Activated CD8-positive, alpha-beta T cell treated with anti-CD3 and anti-CD28 coated beads for 36 hours (primary cell): ENCODE data around the gene ILDR2. TPM values are rescaled to one million over a fixed set of nuclear protein-coding genes. Genes with fewer than 3 reads are reported as not detected.

Experiments
- ATAC-seq: fragments of 200-7000 bp; cut with Tn5 transposase; one replicate; pipeline ENCODE4 v1.10.0; 2021; ENCODE audit warnings: mild to moderate bottlenecking, moderate library complexity
- CTCF ChIA-PET: fragments of 350-600 bp; sonication (Branson Sonifier 250); formaldehyde crosslinking; loops from one replicate; lab custom pipeline; 2021; ENCODE audit warnings: antibody characterized with exemption; lab: Charles Lee
- POLR2A ChIA-PET: fragments of 350-600 bp; sonication (Branson Sonifier 250); formaldehyde crosslinking; loops from one replicate; lab custom pipeline; 2021; ENCODE audit warnings: antibody characterized with exemption; lab: Charles Lee
- DNase-seq: peaks from one replicate; pipeline ENCODE4 v3.0.0-alpha.2; 2020
- H3K27ac Mint-ChIP-seq: one replicate; pipeline ENCODE4 v1.8.0; 2021; ENCODE audit warnings: mild to moderate bottlenecking, mixed read lengths
- H3K27me3 Mint-ChIP-seq: one replicate; pipeline ENCODE4 v1.8.0; 2021; ENCODE audit warnings: mixed read lengths
- H3K36me3 Mint-ChIP-seq: one replicate; pipeline ENCODE4 v1.8.0; 2021; ENCODE audit warnings: low read depth, mixed read lengths
- H3K4me1 Mint-ChIP-seq: one replicate; pipeline ENCODE4 v1.8.0; 2021; ENCODE audit warnings: low read depth, mixed read lengths
- H3K4me3 Mint-ChIP-seq: one replicate; pipeline ENCODE4 v1.8.0; 2021; ENCODE audit warnings: mild to moderate bottlenecking, moderate library complexity, mixed read lengths
- H3K9me3 Mint-ChIP-seq: one replicate; pipeline ENCODE4 v1.8.0; 2021; ENCODE audit warnings: mixed read lengths
- intact Hi-C: fragments of 100-400 bp; cut with micrococcal nuclease; formaldehyde crosslinking; loops from one replicate; pipeline ENCODE4 v1.10.0; 2022
- total RNA-seq, 2 experiments: library from RNA; stranded (reverse); gene quantifications; one replicate each; pipeline ENCODE4 v1.2.3, GENCODE V29; 2021
- TF ChIP-seq, protein P1 (sequence below): fragments of 200-600 bp; IDR thresholded peaks from one replicate; pipeline ENCODE4 v1.8.0; 2022; ENCODE audit warnings: antibody characterized with exemption, mild to moderate bottlenecking

ILDR2 gene
- total RNA-seq, 2 experiments from 2014 or later = 14.3 to 15.1 TPM

DNA sequence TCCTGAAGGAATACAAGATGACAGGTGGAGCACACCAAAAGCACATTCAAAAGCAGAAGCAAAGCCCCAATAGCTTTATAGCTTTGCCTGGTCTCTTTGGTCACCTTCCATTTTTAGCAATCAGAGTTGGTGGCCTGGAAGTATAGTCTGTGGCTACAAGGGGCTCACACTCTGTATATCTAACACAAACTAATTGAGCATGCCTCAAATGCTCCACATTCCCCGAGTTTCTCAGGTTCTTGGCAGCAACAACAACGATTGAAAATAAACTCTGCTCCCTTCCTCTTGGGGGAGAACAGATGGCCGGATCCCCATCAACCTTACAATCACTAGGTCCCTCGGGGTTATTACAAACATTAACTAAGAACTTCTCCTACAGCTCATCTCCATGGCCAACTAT lies 74.4 kb downstream of the ILDR2 start:
- TF ChIP-seq, protein P1, sequence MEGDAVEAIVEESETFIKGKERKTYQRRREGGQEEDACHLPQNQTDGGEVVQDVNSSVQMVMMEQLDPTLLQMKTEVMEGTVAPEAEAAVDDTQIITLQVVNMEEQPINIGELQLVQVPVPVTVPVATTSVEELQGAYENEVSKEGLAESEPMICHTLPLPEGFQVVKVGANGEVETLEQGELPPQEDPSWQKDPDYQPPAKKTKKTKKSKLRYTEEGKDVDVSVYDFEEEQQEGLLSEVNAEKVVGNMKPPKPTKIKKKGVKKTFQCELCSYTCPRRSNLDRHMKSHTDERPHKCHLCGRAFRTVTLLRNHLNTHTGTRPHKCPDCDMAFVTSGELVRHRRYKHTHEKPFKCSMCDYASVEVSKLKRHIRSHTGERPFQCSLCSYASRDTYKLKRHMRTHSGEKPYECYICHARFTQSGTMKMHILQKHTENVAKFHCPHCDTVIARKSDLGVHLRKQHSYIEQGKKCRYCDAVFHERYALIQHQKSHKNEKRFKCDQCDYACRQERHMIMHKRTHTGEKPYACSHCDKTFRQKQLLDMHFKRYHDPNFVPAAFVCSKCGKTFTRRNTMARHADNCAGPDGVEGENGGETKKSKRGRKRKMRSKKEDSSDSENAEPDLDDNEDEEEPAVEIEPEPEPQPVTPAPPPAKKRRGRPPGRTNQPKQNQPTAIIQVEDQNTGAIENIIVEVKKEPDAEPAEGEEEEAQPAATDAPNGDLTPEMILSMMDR = no peak
- intact Hi-C loops = no loop called here
- H3K9me3 Mint-ChIP-seq = peaks cover 11% of the 10 kb centered on the region
- peaks cover 10% of the 10 kb centered on the region for H3K27me3 Mint-ChIP-seq
- peaks cover 2% of the 10 kb centered on the region for H3K36me3 Mint-ChIP-seq
- no peak overlapping the region for H3K27ac Mint-ChIP-seq
- ATAC-seq = no peak
- ChIA-PET CTCF (interaction anchor here (5.3 to 24.9 kb wide), 2 partner anchors 9 to 157 kb away, joined by 43 to 863 read pairs; no protein-coding TSS in a partner anchor), POLR2A (interaction anchor here (0.6 kb wide), 2 partner anchors 17 to 556 kb away, joined by 3 read pairs; no protein-coding TSS in a partner anchor)
- no peak overlapping the region for H3K4me3 Mint-ChIP-seq
- no peak for DNase-seq
- peaks cover 5% of the 10 kb centered on the region for H3K4me1 Mint-ChIP-seq

DNA sequence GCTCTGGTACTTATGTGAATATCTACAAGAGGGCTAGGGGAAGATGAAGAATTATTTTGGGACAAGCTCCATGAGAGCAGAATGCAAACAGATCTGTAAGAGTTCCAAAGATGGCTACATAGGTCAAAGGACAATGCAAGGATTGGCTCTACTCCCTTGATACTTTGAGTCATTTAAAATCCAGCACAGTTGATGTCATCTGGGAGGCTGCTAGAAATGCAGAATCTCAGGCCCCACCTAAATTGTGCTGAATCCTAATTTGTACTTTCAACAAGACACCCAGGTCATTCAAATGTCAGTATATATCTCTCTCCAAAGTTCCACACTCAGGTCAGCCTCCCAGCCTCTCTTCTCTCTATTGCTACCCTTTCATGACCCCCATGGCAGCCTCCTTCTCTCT lies 75.6 kb downstream of the ILDR2 start:
- ChIA-PET POLR2A (no interaction called here), CTCF (interaction anchor here (5.3 to 24.9 kb wide), 2 partner anchors 10 to 159 kb away, joined by 43 to 863 read pairs; no protein-coding TSS in a partner anchor)
- TF ChIP-seq, protein P1 = no peak
- no peak for DNase-seq
- H3K4me1 Mint-ChIP-seq = peaks cover 2% of the 10 kb centered on the region
- intact Hi-C loops = no loop called here
- no peak for ATAC-seq
- H3K9me3 Mint-ChIP-seq = peaks cover 11% of the 10 kb centered on the region
- no peak overlapping the region for H3K4me3 Mint-ChIP-seq
- H3K36me3 Mint-ChIP-seq = peaks cover 2% of the 10 kb centered on the region
- H3K27ac Mint-ChIP-seq = no peak overlapping the region
- peaks cover 10% of the 10 kb centered on the region for H3K27me3 Mint-ChIP-seq

DNA sequence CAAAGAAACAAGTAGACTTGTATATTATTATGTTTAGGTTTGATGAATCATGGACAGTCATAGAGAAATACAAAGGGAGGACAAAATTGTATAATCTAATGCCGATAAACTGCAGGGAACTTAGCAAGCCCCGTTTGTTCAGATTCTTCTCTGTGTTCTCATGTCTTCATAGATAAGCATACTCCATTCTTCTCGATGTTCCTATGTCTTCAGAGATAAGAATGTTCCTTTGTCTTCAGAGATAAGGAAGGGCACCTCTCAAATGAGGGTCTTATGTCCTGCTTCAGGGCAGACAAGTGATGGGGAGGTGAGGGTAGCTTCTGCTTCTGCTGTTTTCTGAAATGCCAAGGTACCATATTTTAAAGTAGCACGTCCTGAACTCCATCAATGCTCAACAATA lies 79.6 kb downstream of the ILDR2 start:
- H3K4me1 Mint-ChIP-seq = no peaks in the 10 kb centered on the region
- CTCF ChIA-PET = interaction anchor here (1.0 to 24.9 kb wide), 3 partner anchors 9 to 163 kb away, joined by 3 to 863 read pairs (median 3); no protein-coding TSS in a partner anchor

DNA sequence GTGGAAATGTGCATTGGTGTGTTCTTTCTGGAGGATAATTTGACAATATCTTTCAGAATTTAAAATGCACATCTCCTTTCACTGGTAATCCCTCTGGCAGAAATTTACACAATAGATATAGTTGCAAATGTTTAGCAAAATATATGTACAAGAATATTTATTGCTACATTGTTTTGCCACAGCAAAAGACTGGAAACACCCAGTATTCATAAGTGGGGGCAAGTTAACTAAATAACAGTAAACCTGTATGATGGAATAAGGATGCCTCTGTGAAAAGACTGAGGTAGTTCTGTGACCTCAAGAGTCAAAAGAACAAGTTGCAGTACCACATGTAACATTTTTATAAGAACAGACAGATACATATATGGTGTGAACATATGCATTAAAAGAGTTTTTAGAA lies 85.6 kb downstream of the ILDR2 start:
- Mint-ChIP-seq H3K9me3 (no peaks in the 10 kb centered on the region), H3K4me3 (no peak overlapping the region), H3K27ac (no peak overlapping the region), H3K36me3 (no peaks in the 10 kb centered on the region), H3K4me1 (peaks cover 5% of the 10 kb centered on the region), H3K27me3 (peaks cover 15% of the 10 kb centered on the region)
- intact Hi-C loops = no loop called here
- TF ChIP-seq, protein P1 = no peak
- DNase-seq (no peak), ATAC-seq (no peak)
- ChIA-PET CTCF (no interaction called here), POLR2A (no interaction called here)

More for the DNA sequence above, 79.6 kb downstream of the ILDR2 start:
- peaks cover 14% of the 10 kb centered on the region for H3K27me3 Mint-ChIP-seq
- peaks cover 2% of the 10 kb centered on the region for H3K36me3 Mint-ChIP-seq
- ATAC-seq (no peak), DNase-seq (no peak)
- H3K9me3 Mint-ChIP-seq = peaks cover 11% of the 10 kb centered on the region
- no peak overlapping the region for H3K4me3 Mint-ChIP-seq
- POLR2A ChIA-PET = no interaction called here
- TF ChIP-seq, protein P1 = no peak
- intact Hi-C loops = no loop called here
- no peak overlapping the region for H3K27ac Mint-ChIP-seq

DNA sequence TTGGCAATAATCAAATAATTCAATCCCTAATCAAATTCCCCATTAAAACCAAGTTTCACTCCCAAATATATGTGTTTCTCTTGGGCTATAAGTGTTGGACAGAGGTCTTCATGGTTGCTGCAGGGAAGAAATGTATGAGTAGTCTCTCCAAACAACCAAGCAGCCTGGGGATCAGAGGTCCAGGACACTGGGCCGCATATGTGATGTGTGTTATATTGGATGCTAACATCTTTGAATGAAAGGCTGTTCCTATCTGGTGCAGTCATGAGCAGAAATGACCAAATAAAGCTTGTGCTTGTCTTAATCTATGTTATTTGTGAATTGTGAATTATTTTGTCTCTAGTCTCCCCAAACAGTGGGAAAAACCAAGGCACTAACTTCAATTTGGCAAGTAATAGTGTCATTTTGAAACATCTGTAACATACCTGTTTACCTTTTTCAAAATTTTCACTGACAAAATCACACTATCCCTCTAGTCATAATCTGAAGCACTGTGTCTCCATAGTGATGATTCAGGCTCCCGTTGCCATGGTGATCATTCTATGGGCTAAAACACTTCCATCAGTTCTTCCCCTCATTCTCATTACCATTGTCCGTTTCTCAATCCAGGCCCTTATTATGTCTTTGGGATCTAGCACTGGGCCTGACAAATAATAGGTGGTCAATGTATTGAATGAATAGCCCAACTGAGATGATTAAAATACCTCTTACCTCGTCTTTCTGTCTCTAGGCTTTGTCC lies 86.8 kb downstream of the ILDR2 start:
- H3K27me3 Mint-ChIP-seq = peaks cover 22% of the 10 kb centered on the region
- CTCF ChIA-PET = interaction anchor here (8.7 kb wide), 1 partner anchor 171 kb away, joined by 89 read pairs; no protein-coding TSS in a partner anchor
- no peak for DNase-seq
- TF ChIP-seq, protein P1 = no peak
- peaks cover 11% of the 10 kb centered on the region for H3K4me1 Mint-ChIP-seq
- intact Hi-C loops = no loop called here
- no peak for ATAC-seq
- POLR2A ChIA-PET = no interaction called here
- no peak overlapping the region for H3K4me3 Mint-ChIP-seq
- no peaks in the 10 kb centered on the region for H3K36me3 Mint-ChIP-seq
- H3K9me3 Mint-ChIP-seq = no peaks in the 10 kb centered on the region
- H3K27ac Mint-ChIP-seq = no peak overlapping the region
